Chondrocyte (in vitro differentiated cells): ENCODE data around the gene BLM. TPM values are rescaled to one million over a fixed set of nuclear protein-coding genes. Genes with fewer than 3 reads are reported as not detected.
"Not testable (repeated sequence)": the region's sequence is repeated elsewhere in the genome, so short reads cannot be mapped to it uniquely, and the experiment has no call there.

ENCODE experiments used
- DNase-seq: peaks from one replicate; pipeline ENCODE4 v3.0.0; 2021; ENCODE audit warnings: mixed read lengths, low spot score
- H3K27ac Mint-ChIP-seq: one replicate; pipeline ENCODE4 v1.8.0; 2021; ENCODE audit warnings: mild to moderate bottlenecking, moderate library complexity, mixed read lengths; ENCODE audit not compliant: unreplicated experiment
- H3K27me3 Mint-ChIP-seq: 2 replicates; pipeline ENCODE4 v1.8.0; 2021; ENCODE audit warnings: low read depth, mixed read lengths
- H3K36me3 Mint-ChIP-seq: 2 replicates; pipeline ENCODE4 v1.8.0; 2021; ENCODE audit warnings: low read depth, mixed read lengths
- H3K4me1 Mint-ChIP-seq: 2 replicates; pipeline ENCODE4 v1.8.0; 2021; ENCODE audit warnings: low read depth, mild to moderate bottlenecking, mixed read lengths
- H3K4me3 Mint-ChIP-seq: one replicate; pipeline ENCODE4 v1.8.0; 2021; ENCODE audit warnings: mild to moderate bottlenecking, moderate library complexity, mixed read lengths; ENCODE audit not compliant: unreplicated experiment
- H3K9me3 Mint-ChIP-seq: 2 replicates; pipeline ENCODE4 v1.8.0; 2021; ENCODE audit warnings: low read depth, mixed read lengths
- total RNA-seq: library from RNA; stranded (reverse); gene quantifications from 3 replicates; pipeline ENCODE4 v1.2.1, GENCODE V29; 2021
- TF ChIP-seq, protein P1 (sequence below): fragments of 200-600 bp; sonication (generic); IDR thresholded peaks from 2 replicates; pipeline ENCODE4 v1.5.0; 2021; ENCODE audit warnings: antibody characterized with exemption, mild to moderate bottlenecking, moderate library complexity

The BLM gene
- total RNA-seq, 1 donor from 2014 or later: 3.5 TPM

DNA sequence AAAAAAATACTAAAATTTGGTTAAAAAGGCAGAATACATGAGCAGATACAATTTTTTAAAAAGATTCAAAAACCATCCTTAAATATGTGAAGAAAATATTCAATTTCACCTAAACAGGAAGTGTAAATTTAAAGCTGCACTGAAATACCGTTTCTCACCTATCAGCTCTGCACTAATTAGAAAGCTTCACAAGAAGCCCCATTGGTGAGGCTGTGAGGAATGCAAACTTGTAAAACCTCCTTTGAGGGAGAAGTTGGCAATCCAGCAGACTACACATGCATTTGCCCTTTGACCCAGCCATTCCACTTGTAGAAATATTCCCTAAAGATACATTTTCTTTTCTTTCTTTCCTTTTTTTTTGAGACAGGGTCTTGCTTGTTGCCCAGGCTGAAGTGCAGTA, 18.8 kb downstream of the BLM start:
- Mint-ChIP-seq H3K4me1 (no peaks in the 10 kb centered on the region), H3K27me3 (no peaks in the 10 kb centered on the region), H3K9me3 (peaks cover 6% of the 10 kb centered on the region), H3K36me3 (no peaks in the 10 kb centered on the region), H3K4me3 (no peak overlapping the region), H3K27ac (no peak overlapping the region)
- TF ChIP-seq, protein P1, sequence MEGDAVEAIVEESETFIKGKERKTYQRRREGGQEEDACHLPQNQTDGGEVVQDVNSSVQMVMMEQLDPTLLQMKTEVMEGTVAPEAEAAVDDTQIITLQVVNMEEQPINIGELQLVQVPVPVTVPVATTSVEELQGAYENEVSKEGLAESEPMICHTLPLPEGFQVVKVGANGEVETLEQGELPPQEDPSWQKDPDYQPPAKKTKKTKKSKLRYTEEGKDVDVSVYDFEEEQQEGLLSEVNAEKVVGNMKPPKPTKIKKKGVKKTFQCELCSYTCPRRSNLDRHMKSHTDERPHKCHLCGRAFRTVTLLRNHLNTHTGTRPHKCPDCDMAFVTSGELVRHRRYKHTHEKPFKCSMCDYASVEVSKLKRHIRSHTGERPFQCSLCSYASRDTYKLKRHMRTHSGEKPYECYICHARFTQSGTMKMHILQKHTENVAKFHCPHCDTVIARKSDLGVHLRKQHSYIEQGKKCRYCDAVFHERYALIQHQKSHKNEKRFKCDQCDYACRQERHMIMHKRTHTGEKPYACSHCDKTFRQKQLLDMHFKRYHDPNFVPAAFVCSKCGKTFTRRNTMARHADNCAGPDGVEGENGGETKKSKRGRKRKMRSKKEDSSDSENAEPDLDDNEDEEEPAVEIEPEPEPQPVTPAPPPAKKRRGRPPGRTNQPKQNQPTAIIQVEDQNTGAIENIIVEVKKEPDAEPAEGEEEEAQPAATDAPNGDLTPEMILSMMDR: no peak
- DNase-seq: no peak

DNA sequence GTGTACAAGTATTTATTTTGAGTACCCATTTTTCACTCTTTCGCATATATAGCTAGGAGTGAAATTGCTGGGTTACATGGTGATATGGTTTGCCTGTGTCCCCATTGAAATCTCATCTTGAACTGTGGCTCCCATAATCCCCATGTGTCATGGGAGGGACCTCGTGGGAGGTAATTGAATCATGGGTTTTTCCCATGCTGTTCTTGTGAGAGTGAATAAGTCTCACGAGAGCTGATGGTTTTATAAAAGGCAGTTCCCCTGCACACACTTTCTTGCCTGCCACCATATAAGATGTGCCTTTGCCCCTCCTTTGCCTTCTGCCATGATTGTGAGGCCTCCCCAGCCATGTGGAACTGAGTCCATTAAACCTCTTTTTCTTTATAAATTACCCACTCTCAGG, 23.4 kb downstream of the BLM start:
- not testable (repeated sequence) for H3K4me3 Mint-ChIP-seq, DNase-seq, H3K4me1 Mint-ChIP-seq, H3K9me3 Mint-ChIP-seq, H3K36me3 Mint-ChIP-seq, H3K27me3 Mint-ChIP-seq, H3K27ac Mint-ChIP-seq

DNA sequence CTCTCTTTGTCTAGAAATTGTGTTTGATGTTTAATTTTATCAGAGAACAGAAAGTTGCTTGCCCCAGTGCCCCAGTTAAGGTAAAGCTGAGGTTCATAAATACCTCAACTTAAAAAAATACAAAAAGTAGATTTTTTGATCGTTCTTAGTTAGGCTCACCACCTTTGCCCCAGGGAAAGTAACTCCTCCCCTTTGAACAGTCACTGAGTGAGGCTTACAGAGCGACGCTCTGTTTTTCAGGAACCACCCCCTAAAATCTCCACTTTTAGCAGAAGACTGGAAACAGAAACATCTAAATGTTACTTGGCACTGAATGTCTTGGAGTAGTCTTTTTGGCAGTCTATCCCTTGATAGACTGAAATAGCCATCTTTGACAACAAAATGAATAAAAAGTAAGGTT, 24.9 kb downstream of the BLM start:
- Mint-ChIP-seq H3K36me3 (no peaks in the 10 kb centered on the region), H3K4me3 (no peak overlapping the region), H3K27ac (no peak overlapping the region), H3K9me3 (peaks cover 4% of the 10 kb centered on the region), H3K27me3 (no peaks in the 10 kb centered on the region), H3K4me1 (peaks cover 6% of the 10 kb centered on the region)
- TF ChIP-seq, protein P1: no peak
- no peak for DNase-seq

DNA sequence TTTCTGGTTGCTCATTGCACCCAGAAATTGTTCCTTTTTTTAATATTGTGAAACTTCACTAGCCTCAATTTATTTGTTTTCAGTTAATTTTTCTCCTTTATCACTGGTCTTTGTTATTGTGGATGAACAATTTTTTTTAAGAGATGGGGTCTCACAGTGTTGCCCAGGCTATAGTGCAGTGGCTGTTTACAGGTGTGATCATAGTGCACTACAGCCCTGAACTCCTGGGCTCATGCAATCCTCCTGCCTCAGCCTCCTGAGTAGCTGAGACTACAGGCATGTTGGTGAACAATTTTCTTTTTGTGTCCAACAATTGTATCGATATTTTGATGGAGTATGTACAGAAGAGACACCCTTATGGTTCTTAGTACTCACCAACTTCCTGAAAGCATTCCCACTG, 26.3 kb downstream of the BLM start:
- Mint-ChIP-seq H3K4me1 (peaks cover 6% of the 10 kb centered on the region), H3K4me3 (no peak overlapping the region), H3K27ac (no peak overlapping the region), H3K9me3 (peaks cover 4% of the 10 kb centered on the region), H3K36me3 (no peaks in the 10 kb centered on the region), H3K27me3 (no peaks in the 10 kb centered on the region)
- no peak for DNase-seq
- TF ChIP-seq, protein P1: no peak

DNA sequence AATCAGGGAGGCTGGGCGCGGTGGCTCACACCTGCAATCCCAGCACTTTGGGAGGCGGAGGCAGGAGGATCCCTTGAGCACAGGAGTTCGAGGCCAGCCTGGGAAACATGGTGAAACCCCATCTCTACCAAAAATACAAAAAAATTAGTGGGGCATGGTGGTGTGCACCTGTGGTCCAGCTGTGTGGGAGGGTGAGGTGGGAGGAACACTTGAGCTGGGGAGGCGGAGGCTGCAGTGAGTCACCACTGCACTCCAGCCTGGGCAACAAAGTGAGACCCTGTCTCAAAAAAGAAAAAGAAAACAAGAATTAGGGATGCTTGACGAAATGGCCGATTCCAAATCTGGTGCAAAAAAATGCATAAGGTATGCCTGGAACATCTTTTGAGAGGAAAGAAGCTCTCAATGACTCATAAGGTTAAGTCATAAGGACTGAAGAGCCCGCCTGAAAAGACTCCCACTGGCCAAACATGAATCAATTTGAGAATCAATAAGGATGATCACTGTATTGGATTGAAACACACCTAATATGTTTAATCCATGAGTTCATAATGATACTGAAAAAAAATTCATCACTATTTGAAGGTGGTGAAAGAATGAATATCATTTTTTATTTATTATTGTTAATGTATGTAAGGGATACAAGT, 27.7 kb downstream of the BLM start:
- Mint-ChIP-seq H3K36me3 (no peaks in the 10 kb centered on the region), H3K27ac (no peak overlapping the region), H3K9me3 (peaks cover 4% of the 10 kb centered on the region), H3K4me3 (no peak overlapping the region), H3K4me1 (peaks cover 6% of the 10 kb centered on the region), H3K27me3 (no peaks in the 10 kb centered on the region)
- TF ChIP-seq, protein P1: no peak
- DNase-seq: no peak

DNA sequence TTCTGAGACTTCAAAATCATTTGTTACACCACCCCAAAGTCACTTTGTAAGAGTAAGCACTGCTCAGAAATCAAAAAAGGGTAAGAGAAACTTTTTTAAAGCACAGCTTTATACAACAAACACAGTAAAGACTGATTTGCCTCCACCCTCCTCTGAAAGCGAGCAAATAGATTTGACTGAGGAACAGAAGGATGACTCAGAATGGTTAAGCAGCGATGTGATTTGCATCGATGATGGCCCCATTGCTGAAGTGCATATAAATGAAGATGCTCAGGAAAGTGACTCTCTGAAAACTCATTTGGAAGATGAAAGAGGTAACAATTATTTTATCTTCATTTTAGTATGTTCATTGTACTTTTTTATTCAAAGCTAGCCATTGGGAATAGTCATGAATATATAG, 32.6 kb downstream of the BLM start:
- no peaks in the 10 kb centered on the region for H3K9me3 Mint-ChIP-seq
- TF ChIP-seq, protein P1: no peak
- H3K4me1 Mint-ChIP-seq: no peaks in the 10 kb centered on the region
- H3K4me3 Mint-ChIP-seq: no peak overlapping the region
- no peaks in the 10 kb centered on the region for H3K27me3 Mint-ChIP-seq
- H3K36me3 Mint-ChIP-seq: no peaks in the 10 kb centered on the region
- no peak for DNase-seq
- no peak overlapping the region for H3K27ac Mint-ChIP-seq
